HL-60/S4 (cell line): ENCODE results near the gene GPR18.
"Not testable (repeated sequence)": the region's sequence is repeated elsewhere in the genome, so short reads cannot be mapped to it uniquely, and the experiment has no call there.

ENCODE experiments used
- in situ Hi-C: fragments of 300-500 bp; cut with MboI; formaldehyde crosslinking; loops from 2 replicates; pipeline ENCODE4 v1.14.3; 2022; ENCODE audit warnings: low sequenced_read_pairs

GPR18 gene

GRCh38 chr13:99268822-99269221, 10.6 kb upstream of the GPR18 start:
- in situ Hi-C loops: loop anchor here (5.0 kb wide), 1 partner anchor 168 kb away; no protein-coding TSS in a partner anchor

GRCh38 chr13:99267927-99268326, 9.7 kb upstream of the GPR18 start:
- in situ Hi-C loops: loop anchor here (5.0 kb wide), 1 partner anchor 169 kb away; no protein-coding TSS in a partner anchor

- in situ Hi-C loops: loop anchor here (5.0 kb wide), 1 partner anchor 170 kb away; no protein-coding TSS in a partner anchor
Measured at GRCh38 chr13:99266827-99267226, 8.6 kb upstream of the GPR18 start.

GRCh38 chr13:99265821-99266426, 7.7 kb upstream of the GPR18 start:
- in situ Hi-C loops: loop anchor here (5.0 kb wide), 1 partner anchor 171 kb away; no protein-coding TSS in a partner anchor

- in situ Hi-C loops: loop anchor here (5.0 kb wide), 1 partner anchor 172 kb away; no protein-coding TSS in a partner anchor
Measured at GRCh38 chr13:99265162-99265800, 7.1 kb upstream of the GPR18 start.

- in situ Hi-C loops: loop anchor here (5.0 kb wide), 1 partner anchor 87 kb away; no protein-coding TSS in a partner anchor
Measured at GRCh38 chr13:99264051-99264450, 5.9 kb upstream of the GPR18 start.

GRCh38 chr13:99263126-99263785, 5.1 kb upstream of the GPR18 start:
- in situ Hi-C loops: loop anchor here (5.0 kb wide), 1 partner anchor 86 kb away; no protein-coding TSS in a partner anchor

GRCh38 chr13:99261059-99261458, 2.9 kb upstream of the GPR18 start:
- in situ Hi-C loops: loop anchor here (5.0 kb wide), 1 partner anchor 84 kb away; no protein-coding TSS in a partner anchor

- in situ Hi-C loops: loop anchor here (5.0 kb wide), 1 partner anchor 83 kb away; no protein-coding TSS in a partner anchor
Measured at GRCh38 chr13:99260216-99260615, 2.0 kb upstream of the GPR18 start.

- in situ Hi-C loops: no loop called here
Measured at GRCh38 chr13:99258946-99259345, 767 bp upstream of the GPR18 start.

- in situ Hi-C loops: no loop called here
Measured at GRCh38 chr13:99257291-99257690, 888 bp downstream of the GPR18 start.

- in situ Hi-C loops: no loop called here
Measured at GRCh38 chr13:99256709-99257108, 1.5 kb downstream of the GPR18 start.

- in situ Hi-C loops: no loop called here
Measured at GRCh38 chr13:99256283-99256682, 1.9 kb downstream of the GPR18 start.

- in situ Hi-C loops: no loop called here
Measured at GRCh38 chr13:99255271-99255670, 2.9 kb downstream of the GPR18 start.

GRCh38 chr13:99254830-99255229, 3.3 kb downstream of the GPR18 start:
- in situ Hi-C loops: no loop called here

- in situ Hi-C loops: no loop called here
Measured at GRCh38 chr13:99251921-99252320, 6.3 kb downstream of the GPR18 start.

- in situ Hi-C loops: no loop called here
Measured at GRCh38 chr13:99250982-99251825, 7.0 kb downstream of the GPR18 start.

- in situ Hi-C loops: not testable (repeated sequence)
Measured at GRCh38 chr13:99249606-99250005, 8.6 kb downstream of the GPR18 start.

- in situ Hi-C loops: not testable (repeated sequence)
Measured at GRCh38 chr13:99249178-99249577, 9.0 kb downstream of the GPR18 start.

- in situ Hi-C loops: no loop called here
Measured at GRCh38 chr13:99246100-99246499, 12.1 kb downstream of the GPR18 start.
